Skeletal muscle tissue (tissue), 3 donors: ENCODE results near the gene TARP.
"Not testable (repeated sequence)": the region's sequence is repeated elsewhere in the genome, so short reads cannot be mapped to it uniquely, and the experiment has no call there.

Experiments used
- H3K27ac ChIP-seq: one replicate; pipeline ENCODE4 v1.7.0; 2013; ENCODE audit warnings: mild to moderate bottlenecking, low read depth, low read length, inconsistent platforms
- H3K27me3 ChIP-seq, 3 donors: one replicate each; pipeline ENCODE4 v1.7.0; 2013; ENCODE audit warnings: low read length in 3 of 3; ENCODE audit not compliant: control insufficient read depth in 3 of 3, insufficient read depth in 3 of 3
- H3K36me3 ChIP-seq, 3 donors: one replicate each; pipeline ENCODE4 v1.7.0; 2013; ENCODE audit warnings: low read length in 3 of 3; ENCODE audit not compliant: control insufficient read depth in 3 of 3, insufficient read depth in 3 of 3
- H3K4me1 ChIP-seq, 3 donors: one replicate each; pipeline ENCODE4 v1.7.0; 2013; ENCODE audit warnings: low read length in 3 of 3, mild to moderate bottlenecking in 3 of 3; ENCODE audit not compliant: control insufficient read depth in 3 of 3, insufficient read depth in 3 of 3
- H3K4me3 ChIP-seq, 3 donors: one replicate each; pipeline ENCODE4 v1.7.0; 2013; ENCODE audit warnings: low read length in 3 of 3
- H3K9ac ChIP-seq, 3 donors: one replicate each; pipeline ENCODE4 v1.7.0; 2013; ENCODE audit warnings: low read length in 3 of 3, mild to moderate bottlenecking in 3 of 3, moderate library complexity in 2 of 3, low read depth in 1 of 3
- H3K9me3 ChIP-seq, 3 donors: one replicate each; pipeline ENCODE4 v1.7.0; 2013; ENCODE audit warnings: low read length in 3 of 3; ENCODE audit not compliant: control insufficient read depth in 3 of 3
- donor health status: Osteomylitis.

The TARP gene

DNA sequence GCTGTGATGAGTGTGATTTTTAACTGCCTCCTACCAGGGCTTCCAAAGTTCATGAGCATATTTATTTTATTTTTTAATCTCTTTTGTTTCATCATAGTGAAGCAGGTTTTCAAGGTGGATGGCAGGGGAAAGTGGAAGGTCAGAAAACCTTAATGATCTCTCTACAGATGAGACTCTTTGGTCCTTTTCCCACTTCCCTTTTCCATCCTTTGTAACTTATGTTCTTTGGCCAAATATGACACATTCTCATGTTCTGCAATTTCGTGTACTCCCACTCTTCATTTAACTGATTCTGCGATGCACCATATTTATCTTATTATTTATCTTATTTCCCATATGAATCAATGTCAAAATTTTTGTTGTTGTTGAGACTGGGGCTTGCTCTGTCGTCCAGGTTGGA, 7.5 kb downstream of the TARP start:
- not testable (repeated sequence) for H3K9me3 ChIP-seq, H3K9ac ChIP-seq, H3K27ac ChIP-seq, H3K4me3 ChIP-seq, H3K4me1 ChIP-seq, H3K36me3 ChIP-seq, H3K27me3 ChIP-seq

- H3K27me3 ChIP-seq, H3K27ac ChIP-seq: not testable (repeated sequence)
Measured at GRCh38 chr7:38264602-38265001, 8.8 kb downstream of the TARP start.

GRCh38 chr7:38263274-38263673, 10.2 kb downstream of the TARP start:
- not testable (repeated sequence) for H3K27me3 ChIP-seq, H3K9me3 ChIP-seq, H3K36me3 ChIP-seq, H3K9ac ChIP-seq, H3K27ac ChIP-seq, H3K4me3 ChIP-seq, H3K4me1 ChIP-seq

More at GRCh38 chr7:38264602-38265001, 8.8 kb downstream of the TARP start:
- H3K9ac ChIP-seq, H3K4me1 ChIP-seq, H3K36me3 ChIP-seq, H3K9me3 ChIP-seq, H3K4me3 ChIP-seq: not testable (repeated sequence)

GRCh38 chr7:38262545-38262944, 10.9 kb downstream of the TARP start:
- Histone ChIP-seq H3K9me3 (no peaks in the 10 kb centered on the region), H3K4me1 (no peaks in the 10 kb centered on the region), H3K27ac (no peak overlapping the region), H3K27me3 (no peaks in the 10 kb centered on the region), H3K4me3 (no peak overlapping the region), H3K36me3 (no peaks in the 10 kb centered on the region), H3K9ac (no peak overlapping the region)

DNA sequence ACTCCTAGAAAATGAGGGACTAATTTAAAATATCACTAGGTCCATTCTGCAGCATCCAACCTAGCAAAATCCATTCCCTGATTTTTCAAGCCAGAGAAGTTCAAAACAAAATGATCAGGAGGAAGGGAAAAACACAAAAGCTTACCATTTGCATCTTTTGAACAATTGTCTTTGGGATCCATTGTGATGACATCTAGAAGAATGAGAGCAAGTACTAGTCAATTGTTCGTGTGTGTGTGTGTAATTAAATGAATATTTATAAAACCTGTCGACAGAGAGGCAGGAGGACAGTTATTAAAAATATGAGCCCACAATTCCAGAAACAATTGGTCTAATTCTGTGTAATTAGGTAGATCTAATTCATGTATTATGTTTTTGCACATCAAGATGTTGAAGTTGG, 11.4 kb downstream of the TARP start:
- not testable (repeated sequence) for H3K27ac ChIP-seq, H3K9ac ChIP-seq, H3K4me1 ChIP-seq, H3K27me3 ChIP-seq, H3K9me3 ChIP-seq, H3K36me3 ChIP-seq, H3K4me3 ChIP-seq

- not testable (repeated sequence) for H3K27me3 ChIP-seq, H3K4me1 ChIP-seq, H3K4me3 ChIP-seq, H3K36me3 ChIP-seq, H3K9ac ChIP-seq, H3K9me3 ChIP-seq, H3K27ac ChIP-seq
Measured at GRCh38 chr7:38261601-38262000, 11.8 kb downstream of the TARP start.

DNA sequence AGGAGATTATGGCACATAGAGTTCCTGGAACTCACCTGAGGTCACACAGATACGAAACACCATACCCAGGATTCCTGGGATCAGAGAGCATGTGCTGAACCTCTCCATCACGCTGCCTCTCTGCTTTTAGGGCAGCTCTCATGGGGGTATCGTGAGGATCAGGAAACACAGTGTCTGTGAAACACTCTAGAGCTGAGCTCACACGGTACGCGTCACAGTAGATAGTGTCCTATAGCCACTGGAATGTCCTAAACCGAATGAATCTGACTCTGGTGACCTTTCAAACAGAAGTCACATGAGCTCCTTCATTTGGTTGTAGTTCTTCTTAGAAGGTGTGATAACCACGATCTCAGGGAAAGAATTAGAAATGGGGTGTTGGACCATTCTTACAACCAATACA, 14.3 kb downstream of the TARP start:
- H3K4me1 ChIP-seq, H3K27ac ChIP-seq, H3K36me3 ChIP-seq, H3K4me3 ChIP-seq, H3K9ac ChIP-seq, H3K27me3 ChIP-seq, H3K9me3 ChIP-seq: not testable (repeated sequence)

DNA sequence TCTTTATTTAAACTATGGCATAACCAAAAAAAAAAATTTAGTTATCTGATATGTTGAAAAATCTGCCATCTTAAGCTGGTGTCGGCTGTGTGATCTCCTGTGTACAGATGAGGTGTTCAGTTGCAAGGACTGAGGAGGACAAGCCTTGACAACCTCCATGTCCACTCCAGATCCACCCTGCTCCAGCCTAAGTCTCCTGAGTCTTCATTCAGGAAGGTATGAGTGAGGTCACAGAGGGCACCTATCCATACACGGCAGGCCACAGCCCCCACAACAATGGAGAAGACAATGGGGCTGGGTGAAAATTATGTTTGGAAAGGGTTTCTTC, 16.1 kb downstream of the TARP start:
- no peak overlapping the region for H3K9ac ChIP-seq
- no peaks in the 10 kb centered on the region for H3K27me3 ChIP-seq
- no peak overlapping the region for H3K27ac ChIP-seq
- H3K9me3 ChIP-seq = no peaks in the 10 kb centered on the region
- H3K4me3 ChIP-seq = no peak overlapping the region
- no peaks in the 10 kb centered on the region for H3K36me3 ChIP-seq
- H3K4me1 ChIP-seq = no peaks in the 10 kb centered on the region

DNA sequence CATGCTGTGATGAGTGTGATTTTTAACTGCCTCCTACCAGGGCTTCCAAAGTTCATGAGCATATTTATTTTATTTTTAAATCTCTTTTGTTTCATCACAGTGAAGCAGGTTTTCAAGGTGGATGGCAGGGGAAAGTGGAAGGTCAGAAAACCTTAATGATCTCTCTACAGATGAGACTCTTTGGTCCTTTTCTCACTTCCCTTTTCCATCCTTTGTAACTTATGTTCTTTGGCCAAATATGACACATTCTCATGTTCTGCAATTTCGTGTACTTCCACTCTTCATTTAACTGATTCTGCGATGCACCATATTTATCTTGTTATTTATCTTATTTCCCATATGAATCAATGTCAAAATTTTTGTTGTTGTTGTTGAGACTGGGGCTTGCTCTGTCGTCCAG, 23.6 kb downstream of the TARP start:
- not testable (repeated sequence) for H3K4me3 ChIP-seq, H3K36me3 ChIP-seq, H3K4me1 ChIP-seq, H3K27ac ChIP-seq, H3K27me3 ChIP-seq, H3K9me3 ChIP-seq, H3K9ac ChIP-seq

DNA sequence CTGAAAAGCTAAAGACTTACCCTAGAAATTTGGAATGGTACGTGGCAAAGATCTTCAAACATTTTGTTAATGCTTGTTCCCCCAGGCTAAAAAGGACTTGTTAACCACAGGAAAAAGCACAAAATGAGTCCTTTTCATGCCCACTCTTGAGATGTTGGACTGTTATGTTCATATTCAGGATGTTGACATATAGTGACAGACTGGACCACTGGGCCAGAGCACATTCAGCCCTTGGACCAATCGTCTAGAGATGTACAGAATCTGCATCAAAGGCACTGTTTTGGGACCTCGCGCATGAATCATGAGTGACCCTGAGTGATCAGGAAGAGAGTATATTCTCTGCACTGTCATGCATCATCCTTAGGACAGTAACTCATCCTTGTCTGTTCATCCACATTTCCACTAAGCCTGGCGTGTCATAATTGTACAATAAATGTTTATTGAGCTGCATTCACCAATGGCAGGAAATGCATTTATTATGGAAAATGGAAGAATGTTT, 25.3 kb downstream of the TARP start:
- H3K4me3 ChIP-seq = no peak overlapping the region
- no peaks in the 10 kb centered on the region for H3K4me1 ChIP-seq
- no peaks in the 10 kb centered on the region for H3K27me3 ChIP-seq
- H3K9ac ChIP-seq = no peak overlapping the region
- no peaks in the 10 kb centered on the region for H3K36me3 ChIP-seq
- H3K9me3 ChIP-seq = no peaks in the 10 kb centered on the region
- no peak overlapping the region for H3K27ac ChIP-seq

- no peak overlapping the region for H3K27ac ChIP-seq
- no peaks in the 10 kb centered on the region for H3K27me3 ChIP-seq
- no peak overlapping the region for H3K4me3 ChIP-seq
- H3K36me3 ChIP-seq = no peaks in the 10 kb centered on the region
- H3K4me1 ChIP-seq = no peaks in the 10 kb centered on the region
- no peak overlapping the region for H3K9ac ChIP-seq
- H3K9me3 ChIP-seq = no peaks in the 10 kb centered on the region
Measured at GRCh38 chr7:38245409-38245977, 27.9 kb downstream of the TARP start.
